Hepatocyte (in vitro differentiated cells): ENCODE results near the gene LAMTOR4.

Experiments
- CTCF ChIP-seq: fragments of 200-600 bp; sonication (generic); IDR thresholded peaks from 2 replicates; pipeline ENCODE4 v1.5.1; 2016; ENCODE audit warnings: antibody characterized with exemption, mild to moderate bottlenecking; ENCODE audit not compliant: poor library complexity
- EZH2 ChIP-seq: fragments of 200-600 bp; sonication (generic); IDR thresholded peaks from 2 replicates; pipeline ENCODE4 v1.6.1; 2016; ENCODE audit warnings: antibody characterized with exemption, mild to moderate bottlenecking, borderline replicate concordance
- EZH2phosphoT487 ChIP-seq: fragments of 200-600 bp; sonication (generic); IDR thresholded peaks from one replicate; pipeline ENCODE4 v1.6.1; 2018; ENCODE audit warnings: antibody characterized with exemption, mild to moderate bottlenecking, low read depth, moderate library complexity; ENCODE audit not compliant: unreplicated experiment, severe bottlenecking

- TF ChIP-seq CTCF: no peak
- no peak for TF ChIP-seq EZH2
- TF ChIP-seq EZH2phosphoT487: no peak
These were observed 10.6 kb upstream of the LAMTOR4 start for GRCh38 chr7:100137851-100138760.
